Activated T-cell treated with anti-CD3 and anti-CD28 coated beads for 48 hours (primary cell): ENCODE data around the gene RNF13.
"Not testable (repeated sequence)": the region's sequence is repeated elsewhere in the genome, so short reads cannot be mapped to it uniquely, and the experiment has no call there.

Experiments
- DNase-seq: peaks from one replicate; pipeline ENCODE4 v3.0.0-alpha.2; 2020; ENCODE audit warnings: low read depth

Gene RNF13

DNA sequence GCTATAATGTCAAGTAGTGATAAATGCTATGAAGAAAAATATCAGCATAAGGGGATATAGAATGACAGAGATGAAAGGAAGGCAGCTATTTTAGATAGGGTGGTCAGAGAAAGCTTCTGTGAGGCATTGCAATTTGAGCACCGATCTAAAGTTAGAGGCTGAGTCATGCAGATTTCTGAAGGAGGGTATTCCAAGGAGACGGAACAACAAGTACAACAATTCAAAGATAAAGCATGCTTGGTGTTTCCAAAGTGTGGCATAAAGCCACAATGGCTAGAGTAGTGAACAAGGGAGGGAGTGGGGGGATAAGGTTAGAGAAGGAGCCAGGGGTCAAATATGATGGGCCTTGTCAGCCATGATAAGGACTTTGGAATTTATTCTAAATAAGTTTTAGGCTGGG is 85.8 kb downstream of the RNF13 start:
- DNase-seq: no peak

DNA sequence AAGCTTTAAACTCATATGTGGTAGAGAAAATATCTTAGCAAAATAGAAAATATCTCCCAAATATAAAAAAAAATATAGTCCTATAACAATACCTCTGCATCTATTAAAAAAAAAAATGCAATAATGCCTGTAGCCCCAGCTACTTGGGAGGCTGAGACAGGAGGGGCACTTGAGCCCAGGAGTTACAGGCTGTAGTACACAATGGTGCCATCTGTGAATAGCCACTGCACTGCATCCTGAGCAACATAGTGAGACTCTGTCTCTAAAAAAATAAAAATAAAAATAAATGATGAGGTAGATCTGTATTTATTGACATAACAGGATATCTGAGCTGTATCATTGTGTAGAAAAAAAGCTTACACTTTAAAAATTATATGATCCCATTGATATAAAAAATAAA is 87.3 kb downstream of the RNF13 start:
- no peak for DNase-seq

DNA sequence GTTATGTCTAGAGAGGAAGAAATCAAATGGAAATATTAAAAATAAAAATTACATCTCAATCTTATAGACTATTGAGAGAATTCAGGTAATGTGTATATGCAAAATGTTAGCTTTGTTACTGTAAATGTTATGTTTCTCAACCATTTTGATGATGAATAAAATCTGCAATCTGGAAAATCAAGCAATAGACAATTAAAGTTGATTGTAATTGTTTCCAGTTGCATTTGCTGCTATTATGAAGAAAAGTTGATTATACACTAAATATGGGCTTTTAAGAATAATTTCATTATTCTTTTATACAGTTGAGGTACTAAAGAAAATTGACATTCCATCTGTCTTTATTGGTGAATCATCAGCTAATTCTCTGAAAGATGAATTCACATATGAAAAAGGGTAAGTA is 88.8 kb downstream of the RNF13 start:
- no peak for DNase-seq

DNA sequence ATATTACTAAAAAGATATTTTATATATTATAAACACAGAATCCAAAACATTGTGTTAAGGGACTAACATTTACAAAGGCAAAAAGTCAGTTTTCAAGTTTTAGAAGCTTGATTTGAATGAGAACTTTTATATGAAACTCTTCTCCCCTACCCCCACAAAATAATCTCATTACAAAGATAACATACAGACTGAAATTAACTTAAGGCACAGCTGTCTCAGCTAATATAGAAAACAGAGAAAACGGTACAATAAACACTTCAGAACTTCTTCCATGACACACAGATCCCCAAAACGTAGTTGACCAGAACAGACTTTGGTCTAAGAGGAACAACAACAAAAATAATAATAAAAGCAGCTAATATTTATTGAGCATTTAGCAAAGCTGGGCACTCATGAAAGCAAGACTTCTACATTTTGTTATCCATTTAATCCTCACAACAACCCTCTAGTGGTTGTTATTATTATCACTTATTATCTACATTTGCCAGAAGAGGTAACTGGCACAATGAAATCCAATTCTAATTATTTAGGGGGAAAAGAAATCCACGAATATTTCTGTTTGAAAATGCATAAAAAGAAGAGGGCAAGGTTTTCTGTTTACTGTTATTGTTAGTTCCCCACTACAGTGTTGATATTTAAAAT is 89.6 kb downstream of the RNF13 start:
- DNase-seq: no peak

DNA sequence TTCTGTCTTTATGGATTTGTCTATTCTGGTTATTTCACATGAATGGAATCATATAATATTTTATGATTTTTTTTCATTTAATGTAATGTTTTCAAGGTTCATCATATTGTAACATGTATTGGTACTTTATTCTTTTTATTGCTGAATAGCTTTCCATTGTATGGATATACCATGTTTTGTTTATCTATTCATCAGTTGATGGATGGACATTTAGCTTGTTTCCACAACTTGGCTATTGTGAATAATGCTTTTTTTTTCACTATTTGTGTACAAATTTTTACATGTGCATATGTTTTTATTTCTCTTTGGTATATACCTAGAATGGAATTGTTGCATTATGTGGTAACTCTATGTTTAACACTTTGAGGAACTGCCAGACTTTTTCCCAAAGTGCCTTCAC is 93.0 kb downstream of the RNF13 start:
- DNase-seq: no peak

DNA sequence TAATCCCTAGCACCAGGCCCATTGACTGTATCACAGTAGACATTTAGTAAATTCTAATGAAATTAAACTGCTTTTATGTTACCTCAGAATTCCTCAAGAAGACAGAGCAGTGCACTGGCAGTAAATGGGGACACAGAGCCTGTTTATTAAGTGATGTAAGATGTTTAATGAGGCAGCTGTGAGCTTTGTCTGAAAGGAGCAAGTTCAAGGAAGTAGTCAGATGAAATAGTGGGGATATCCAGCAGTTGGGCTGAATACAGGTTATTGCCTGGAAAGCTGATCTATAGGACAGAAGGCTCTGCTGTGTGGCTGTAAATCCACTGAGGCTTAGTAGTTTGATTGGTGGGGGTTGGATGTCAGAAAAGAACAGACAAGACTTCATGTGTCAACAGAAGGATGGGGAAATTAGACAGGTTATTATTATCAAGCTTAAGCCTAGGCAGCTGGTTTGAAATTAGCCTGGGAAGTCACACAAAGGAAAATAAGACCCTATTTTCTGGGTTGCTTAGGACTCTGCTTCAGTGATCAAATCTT is 95.5 kb downstream of the RNF13 start:
- DNase-seq: no peak

DNA sequence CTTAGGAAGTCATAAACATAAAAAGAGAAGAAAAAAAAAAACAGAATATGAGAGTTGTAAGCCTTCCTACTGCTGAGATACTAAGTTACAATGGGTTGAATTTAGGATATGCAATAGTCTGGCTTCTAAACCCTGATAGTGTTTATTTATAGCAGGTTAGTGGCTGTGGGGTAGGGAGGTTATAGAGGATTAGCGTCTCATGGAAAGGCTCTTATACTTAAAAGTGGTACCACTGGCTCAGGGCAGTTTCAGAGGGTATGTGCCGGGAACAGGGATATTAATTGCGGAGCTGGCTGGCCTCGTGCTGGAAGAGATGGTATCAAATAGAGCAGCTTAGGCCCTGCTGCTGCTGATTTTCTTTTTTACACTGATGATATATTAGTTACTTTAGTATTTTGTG is 96.9 kb downstream of the RNF13 start:
- DNase-seq: no peak

DNA sequence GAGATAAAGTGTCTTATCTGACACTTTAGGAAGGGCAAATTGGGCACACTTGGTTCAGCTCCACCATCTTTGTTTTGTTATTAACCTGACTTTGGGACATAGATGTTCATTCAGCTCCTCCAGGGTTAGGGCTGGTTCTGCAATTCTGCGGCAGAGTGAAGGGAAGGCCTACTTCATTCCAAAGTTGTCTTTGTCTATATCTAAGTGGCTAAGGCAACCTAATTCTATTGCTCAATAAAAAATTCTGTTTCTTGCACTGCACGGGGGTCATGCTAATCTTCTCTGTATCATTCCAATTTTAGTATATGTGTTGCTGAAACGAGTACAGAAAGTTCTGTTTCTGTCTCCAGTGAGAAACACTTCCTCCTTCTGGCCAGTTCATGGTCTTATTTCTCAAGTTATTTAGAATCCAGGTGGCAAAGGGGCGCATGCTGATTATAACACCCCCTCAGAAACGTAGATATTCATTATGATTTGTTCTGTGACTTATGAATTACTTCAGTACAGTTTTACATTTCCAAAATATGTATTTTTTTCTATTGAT is 104.2 kb downstream of the RNF13 start:
- no peak for DNase-seq

DNA sequence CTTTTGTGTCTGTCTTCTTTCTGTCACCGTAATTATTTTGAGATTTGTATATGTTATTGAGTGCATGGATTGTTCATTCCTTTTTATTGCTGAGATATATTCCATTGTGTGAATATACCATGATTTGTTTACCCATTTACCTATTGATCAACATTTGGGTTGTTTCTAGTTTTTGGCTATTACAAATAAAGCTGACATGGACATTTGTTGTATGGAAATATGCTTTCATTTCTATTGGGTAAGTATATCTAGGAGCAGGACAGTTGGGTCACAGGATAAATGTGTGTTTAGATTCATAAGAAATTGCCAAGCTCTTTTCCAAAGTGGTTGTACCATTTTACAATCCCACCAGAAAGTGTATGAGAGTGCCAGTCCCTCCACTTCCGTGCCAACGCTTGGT is 106.5 kb downstream of the RNF13 start:
- DNase-seq: no peak

DNA sequence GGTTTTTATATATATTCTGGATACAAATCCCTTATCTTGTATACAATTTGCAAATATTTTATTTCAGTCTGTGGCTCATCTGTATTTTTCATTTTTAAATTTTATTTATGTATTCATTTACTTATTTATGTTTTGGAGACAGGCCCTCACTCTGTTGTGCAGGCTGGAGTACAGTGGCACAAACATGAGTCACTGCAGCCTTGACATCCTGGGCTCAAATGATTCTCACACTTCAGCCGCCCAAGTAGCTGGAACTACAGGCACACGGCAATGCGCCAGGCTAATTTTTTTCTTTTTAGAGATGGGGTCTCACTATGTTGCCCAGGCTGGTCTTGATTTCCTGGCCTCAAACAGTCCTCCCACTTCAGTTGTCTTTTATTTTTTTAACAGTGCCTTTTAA is 107.1 kb downstream of the RNF13 start:
- no peak for DNase-seq

DNA sequence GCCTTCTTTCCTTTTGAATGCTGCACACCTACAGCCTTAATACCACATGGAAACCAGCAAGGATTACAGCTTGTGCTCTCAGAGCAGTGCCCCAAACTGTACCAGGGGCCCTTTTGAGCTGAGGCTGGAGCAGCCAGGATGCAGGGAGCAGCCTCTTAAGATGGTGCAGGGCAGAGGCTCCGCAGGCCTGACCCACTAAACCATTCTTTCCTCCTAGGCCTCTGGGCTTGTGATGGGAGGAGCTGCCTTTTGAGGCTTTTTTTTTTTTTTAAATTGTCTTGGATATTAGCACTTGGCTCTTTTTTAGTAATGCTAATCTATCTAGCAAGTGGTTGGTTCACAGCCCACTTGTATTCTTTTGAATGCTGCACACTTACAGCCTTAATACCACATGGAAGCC is 120.0 kb downstream of the RNF13 start:
- no peak for DNase-seq

DNA sequence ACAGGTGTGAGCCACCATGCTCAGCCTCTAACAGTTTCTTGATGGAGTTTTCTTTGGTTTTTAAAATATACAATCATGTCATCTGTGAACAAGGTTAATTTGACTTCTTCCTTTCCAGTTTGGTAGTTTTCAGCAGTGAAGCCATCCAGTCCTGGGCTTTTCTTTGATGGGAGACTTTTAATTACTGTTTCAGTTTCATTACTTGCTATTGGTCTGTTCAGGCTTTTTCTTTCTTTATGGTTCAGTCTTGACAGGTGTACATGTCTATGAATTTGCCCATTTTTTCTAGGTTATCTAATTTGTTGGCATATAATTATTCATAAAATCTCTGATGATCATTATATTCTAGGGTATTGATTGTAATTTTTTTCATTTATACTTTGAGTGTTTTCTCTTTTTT is 120.8 kb downstream of the RNF13 start:
- DNase-seq: no peak

DNA sequence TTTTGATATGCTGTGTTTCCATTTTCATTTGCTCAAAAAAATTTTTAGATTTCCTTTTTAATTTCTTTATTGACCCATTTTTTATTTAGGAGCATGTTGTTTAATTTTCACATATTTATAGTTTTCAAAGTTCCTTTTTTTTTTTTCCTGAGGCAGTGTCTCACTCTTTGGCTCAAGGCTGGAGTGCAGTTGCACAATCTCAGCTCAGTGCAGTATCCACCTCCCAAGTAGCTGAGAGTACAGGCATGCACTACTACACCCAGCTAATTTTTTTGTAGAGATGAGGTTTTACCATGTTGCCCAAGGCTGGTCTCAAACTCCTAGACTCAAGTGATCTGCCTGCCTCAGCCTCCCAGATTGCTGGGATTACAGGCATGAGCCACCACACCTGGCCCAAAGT is 121.5 kb downstream of the RNF13 start:
- no peak for DNase-seq

DNA sequence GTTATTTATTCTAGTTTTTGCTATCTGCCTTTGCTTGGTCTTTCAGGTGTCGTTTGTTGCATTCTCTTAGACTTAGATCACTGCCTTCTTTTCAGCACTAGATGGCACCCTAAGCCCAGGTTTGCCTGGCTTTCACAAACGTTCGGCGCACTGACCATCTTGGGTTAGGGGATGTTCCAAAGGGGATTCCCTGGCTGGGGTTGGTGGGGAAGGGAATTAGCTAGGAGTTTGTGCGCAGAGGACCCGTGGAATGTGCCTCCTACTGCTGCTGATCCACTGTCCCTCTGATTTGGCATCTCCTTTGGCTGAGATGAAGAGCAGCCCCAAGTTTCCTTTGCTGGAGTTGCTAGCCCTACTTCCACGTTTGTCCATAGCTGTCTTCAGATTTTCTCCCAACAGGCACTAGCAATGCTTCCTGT is 123.8 kb downstream of the RNF13 start:
- DNase-seq: peak; percentile 8

DNA sequence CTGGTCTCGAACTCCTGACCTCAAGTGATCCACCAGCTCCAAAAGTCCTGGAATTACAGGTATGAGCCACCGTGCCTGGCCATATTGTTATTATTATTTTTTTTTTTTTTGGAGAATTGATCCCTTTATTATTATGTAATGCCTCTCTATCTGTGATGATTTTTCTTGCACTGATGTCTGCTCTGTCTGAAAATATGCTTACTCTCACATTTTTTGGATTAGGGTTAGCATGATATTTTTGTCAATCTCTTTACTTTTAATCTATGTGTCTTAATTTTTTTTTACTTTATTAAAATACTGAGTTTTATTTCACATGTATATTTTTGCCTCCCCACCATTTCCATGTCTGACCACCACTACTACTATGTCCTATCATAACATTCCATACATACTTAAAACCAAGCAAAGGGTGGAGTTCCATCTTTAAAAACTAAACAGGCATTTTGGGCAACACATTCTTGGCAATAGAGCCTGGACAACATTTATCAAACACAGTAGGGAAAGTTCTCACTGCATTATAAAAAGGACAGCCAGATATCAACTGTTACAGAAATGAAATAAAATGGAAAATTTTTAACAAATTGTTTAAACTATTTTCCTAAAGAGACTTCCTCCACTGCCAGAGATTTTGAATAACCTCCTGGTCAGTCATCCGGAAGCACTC is 125.5 kb downstream of the RNF13 start:
- not testable (repeated sequence) for DNase-seq

DNA sequence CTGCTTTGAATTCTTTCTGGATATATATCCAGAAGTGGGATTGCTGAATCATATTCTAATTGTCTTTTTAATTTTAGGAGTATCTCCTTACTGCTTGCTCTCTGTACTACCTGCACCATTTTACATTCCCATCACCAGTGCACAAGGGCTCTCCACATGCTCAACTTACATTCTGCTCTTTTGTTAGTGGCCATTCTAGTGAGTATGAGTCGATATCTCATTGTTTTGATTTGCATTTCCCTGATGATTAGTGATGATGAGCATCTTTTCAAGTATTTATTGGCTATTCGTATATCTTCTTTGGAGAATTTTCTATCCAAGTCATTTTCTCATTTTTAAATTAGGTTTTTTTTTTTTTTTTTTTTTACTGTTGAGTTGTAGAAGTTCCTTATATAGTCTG is 128.2 kb downstream of the RNF13 start:
- DNase-seq: no peak

DNA sequence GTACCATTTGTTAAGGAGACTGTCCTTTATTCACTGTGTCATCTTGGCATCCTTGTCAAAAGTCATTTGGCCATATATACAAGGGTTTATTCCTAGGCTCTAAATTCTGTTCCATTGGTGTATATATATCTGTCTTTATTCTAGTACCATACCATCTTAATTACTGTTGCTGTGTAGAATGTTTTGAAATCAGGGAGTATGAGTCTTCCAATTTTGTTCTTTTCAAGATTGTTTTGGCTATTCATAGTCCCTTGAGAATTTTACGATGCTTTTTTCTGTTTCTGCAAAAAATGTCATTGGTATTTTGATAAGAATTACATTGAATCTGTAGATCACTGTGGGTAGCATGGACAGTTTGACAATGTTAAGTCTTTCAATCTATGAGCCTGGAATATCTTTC is 128.9 kb downstream of the RNF13 start:
- no peak for DNase-seq

DNA sequence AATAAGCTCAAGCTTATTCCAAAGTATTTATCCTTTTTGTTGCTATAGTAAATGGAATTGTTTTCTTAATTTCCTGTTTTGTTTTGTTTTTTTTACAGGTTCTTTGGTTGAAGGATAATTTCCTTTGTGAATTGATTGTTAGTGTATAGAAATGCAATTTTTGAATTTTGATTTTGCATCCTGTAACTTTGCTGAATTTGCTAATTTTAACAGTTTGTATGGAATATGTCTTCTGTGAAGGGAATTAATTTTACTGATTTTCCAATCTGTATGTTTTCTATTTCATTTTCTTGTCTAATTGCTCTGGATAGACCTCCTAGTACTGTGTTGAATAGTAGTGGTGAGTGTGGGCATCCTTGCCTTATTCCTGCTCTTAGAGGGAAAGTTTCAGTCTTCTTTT is 129.4 kb downstream of the RNF13 start:
- no peak for DNase-seq

DNA sequence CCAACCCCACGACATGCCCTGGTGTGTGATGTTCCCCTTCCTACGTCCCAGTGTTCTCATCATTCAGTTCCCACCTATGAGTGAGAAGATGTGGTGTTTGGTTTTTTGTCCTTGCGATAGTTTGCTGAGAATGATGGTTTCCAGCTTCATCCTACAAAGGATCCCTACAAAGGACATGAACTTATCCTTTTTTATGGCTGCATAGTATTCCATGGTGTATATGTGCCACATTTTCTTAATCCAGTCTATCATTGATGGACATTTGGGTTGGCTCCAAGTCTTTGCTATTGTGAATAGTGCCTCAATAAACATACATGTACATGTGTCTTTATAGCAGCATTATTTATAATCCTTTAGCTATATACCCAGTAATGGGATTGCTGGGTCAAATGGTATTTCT is 131.0 kb downstream of the RNF13 start:
- not testable (repeated sequence) for DNase-seq

DNA sequence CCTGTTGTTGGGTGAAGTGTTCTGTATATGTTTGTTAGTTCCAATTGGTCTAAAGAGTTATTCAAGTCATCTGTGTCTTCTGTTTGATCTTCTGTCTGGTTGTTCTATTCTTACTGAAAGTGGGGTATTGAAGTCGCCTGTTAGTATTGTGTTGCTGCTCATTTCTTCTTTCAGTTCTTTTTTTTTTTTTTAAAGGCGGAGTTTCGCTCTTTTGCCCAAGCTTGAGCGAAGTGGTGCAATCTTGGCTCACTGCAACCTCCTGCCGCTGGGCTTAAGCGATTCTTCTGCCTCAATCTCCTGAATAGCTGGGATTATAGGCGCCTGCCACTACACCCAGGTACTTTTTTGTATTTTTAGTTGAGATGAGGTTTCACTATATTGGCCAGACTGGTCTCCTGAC is 134.2 kb downstream of the RNF13 start:
- no peak for DNase-seq

DNA sequence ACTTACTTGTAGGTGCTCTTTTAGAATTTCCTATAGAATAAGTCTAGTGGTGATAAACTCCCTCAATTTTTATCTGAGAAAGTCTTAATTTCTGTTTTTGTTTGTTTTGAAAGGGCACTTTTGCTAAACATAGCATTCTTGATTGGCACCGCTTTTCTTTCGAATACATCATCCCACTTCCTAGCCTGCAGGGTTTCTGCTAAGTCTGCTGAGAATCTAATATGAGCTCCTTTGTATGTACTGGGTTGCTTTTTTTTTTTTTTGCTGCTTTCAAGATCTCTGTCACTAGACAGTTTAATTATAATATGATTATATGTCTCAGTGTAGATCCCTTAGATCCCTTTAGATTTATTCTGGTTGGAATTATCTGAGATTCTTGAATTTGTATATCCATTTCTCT is 136.2 kb downstream of the RNF13 start:
- DNase-seq: no peak

DNA sequence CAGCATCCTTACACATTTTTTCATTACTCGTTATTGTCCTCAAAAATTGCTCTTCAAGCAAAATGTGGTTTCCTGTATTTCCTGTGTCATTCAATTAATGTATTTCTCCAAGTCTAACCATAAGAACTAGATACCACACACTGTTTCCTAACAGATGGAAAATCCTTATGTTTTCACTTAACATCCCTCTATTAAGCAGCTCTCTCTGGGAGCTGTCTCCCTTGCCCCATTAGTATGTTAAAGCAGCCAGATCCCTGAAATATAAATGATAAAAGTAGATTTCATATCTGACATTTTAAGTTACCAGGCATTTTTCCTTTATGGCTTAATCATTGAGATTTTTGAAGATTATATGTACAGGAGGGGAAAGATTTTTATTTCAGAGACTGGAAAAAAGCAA is 141.8 kb downstream of the RNF13 start:
- no peak for DNase-seq

DNA sequence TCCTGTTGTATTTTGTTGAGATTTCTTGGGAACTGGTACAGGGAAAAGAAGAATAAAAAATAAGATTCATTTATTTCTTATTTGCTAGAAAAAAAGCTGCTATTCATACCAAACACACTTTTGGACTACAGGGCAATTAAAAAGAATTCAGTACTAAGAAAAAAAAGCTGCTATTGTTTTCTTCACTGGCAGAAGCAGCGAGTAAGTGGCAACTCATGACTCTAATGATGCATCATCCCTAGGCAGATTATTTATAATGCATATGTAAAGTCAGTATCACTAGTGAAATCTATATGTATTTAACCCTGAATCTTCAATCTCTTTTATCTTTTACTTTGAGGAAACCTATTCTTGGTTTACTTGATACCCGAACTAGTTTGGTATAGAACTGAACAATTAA is 142.4 kb downstream of the RNF13 start:
- DNase-seq: no peak
